SK-N-MC (cell line): ENCODE measurements around the gene SLC4A2.

ENCODE experiments used
- DNase-seq: peaks from one replicate; pipeline ENCODE4 v3.0.0-alpha.2; 2011; ENCODE audit warnings: low read depth, low spot score
- H3K27ac ChIP-seq: fragments of 200-600 bp; sonication (generic); 2 replicates; pipeline ENCODE4 v1.5.1; 2016; ENCODE audit warnings: mixed run types
- H3K36me3 ChIP-seq: fragments of 200-600 bp; sonication (generic); 2 replicates; pipeline ENCODE4 v1.6.1; 2017; ENCODE audit warnings: antibody characterized with exemption, low read length, mixed read lengths; ENCODE audit not compliant: insufficient read depth
- H3K4me3 ChIP-seq: fragments of 200-600 bp; sonication (generic); 2 replicates; pipeline ENCODE4 v1.5.1; 2016
- H3K9ac ChIP-seq: fragments of 200-600 bp; sonication (generic); 2 replicates; pipeline ENCODE4 v1.8.0; 2017; ENCODE audit warnings: mixed run types, mixed read lengths; ENCODE audit not compliant: insufficient read length
- H3K9me3 ChIP-seq: fragments of 200-600 bp; sonication (generic); 2 replicates; pipeline ENCODE4 v1.6.1; 2017; ENCODE audit warnings: low read depth, mild to moderate bottlenecking, antibody characterized with exemption, low read length, moderate library complexity, mixed read lengths
- EZH2 ChIP-seq: fragments of 200-600 bp; sonication (generic); IDR thresholded peaks from one replicate; pipeline ENCODE4 v1.6.1; 2017; ENCODE audit warnings: antibody characterized with exemption
- FOXP2 ChIP-seq: optimal IDR thresholded peaks from 2 replicates; pipeline ENCODE3; 2011; ENCODE audit warnings: mild to moderate bottlenecking, moderate library complexity; ENCODE audit not compliant: insufficient read depth; ENCODE audit errors: extremely low read length, control extremely low read depth
- POLR2AphosphoS5 ChIP-seq: IDR thresholded peaks from 2 replicates; pipeline ENCODE4 v1.6.1; 2012; ENCODE audit warnings: mild to moderate bottlenecking, low read depth, low read length, borderline replicate concordance

The SLC4A2 gene

DNA sequence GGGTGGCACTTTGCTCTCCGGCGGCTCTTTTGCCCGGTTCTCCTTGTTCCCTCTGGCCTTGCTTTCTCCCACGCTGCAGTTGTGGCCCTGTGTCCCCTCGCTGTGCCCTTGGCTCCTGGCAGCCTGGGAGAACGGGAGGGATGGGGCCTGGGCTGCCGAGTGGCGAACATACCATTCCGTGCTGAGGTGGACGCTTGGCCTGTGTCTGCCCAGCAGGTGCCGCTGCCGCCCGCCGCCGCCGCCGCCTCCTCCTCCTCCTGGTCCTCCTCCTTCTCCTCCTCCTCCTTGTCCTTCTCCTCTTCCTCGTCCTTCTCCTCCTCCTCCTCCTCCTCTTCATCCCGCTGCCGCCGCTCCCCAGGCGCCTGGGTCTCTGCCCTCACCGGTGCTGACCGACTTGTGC, 62.9 kb downstream of the SLC4A2 start:
- Histone ChIP-seq H3K27ac (no peak overlapping the region), H3K4me3 (no peak overlapping the region), H3K9me3 (no peaks in the 10 kb centered on the region), H3K9ac (no peak overlapping the region), H3K36me3 (peaks cover 13% of the 10 kb centered on the region; the same call in 1 of the 2 replicates)
- TF ChIP-seq FOXP2 (no peak), EZH2 (no peak), POLR2AphosphoS5 (no peak)
- no peak for DNase-seq

DNA sequence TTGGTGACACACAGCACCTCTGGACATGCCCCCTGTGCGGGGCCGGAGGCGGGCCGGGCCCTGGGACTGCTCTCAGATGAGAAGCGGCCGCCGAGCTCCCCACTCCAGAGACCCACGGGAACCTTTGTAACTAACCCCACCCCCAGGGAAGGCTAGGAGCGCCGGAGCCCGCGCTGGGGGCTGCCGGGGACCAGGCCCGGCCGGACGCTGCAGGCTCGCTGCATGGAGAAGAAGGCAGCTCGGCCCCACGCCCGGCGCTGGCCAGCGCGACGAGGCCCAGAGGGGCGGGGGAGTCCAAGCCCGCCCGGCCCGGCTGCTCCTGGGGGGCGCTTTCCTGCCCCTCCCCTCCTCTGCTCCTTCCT, 63.4 kb downstream of the SLC4A2 start:
- no peaks in the 10 kb centered on the region for H3K9me3 ChIP-seq
- no peak overlapping the region for H3K4me3 ChIP-seq
- no peak overlapping the region for H3K9ac ChIP-seq
- no peak overlapping the region for H3K27ac ChIP-seq
- peaks cover 13% of the 10 kb centered on the region; the same call in 1 of the 2 replicates for H3K36me3 ChIP-seq
- no peak for DNase-seq
- TF ChIP-seq FOXP2 (no peak), EZH2 (no peak), POLR2AphosphoS5 (no peak)

DNA sequence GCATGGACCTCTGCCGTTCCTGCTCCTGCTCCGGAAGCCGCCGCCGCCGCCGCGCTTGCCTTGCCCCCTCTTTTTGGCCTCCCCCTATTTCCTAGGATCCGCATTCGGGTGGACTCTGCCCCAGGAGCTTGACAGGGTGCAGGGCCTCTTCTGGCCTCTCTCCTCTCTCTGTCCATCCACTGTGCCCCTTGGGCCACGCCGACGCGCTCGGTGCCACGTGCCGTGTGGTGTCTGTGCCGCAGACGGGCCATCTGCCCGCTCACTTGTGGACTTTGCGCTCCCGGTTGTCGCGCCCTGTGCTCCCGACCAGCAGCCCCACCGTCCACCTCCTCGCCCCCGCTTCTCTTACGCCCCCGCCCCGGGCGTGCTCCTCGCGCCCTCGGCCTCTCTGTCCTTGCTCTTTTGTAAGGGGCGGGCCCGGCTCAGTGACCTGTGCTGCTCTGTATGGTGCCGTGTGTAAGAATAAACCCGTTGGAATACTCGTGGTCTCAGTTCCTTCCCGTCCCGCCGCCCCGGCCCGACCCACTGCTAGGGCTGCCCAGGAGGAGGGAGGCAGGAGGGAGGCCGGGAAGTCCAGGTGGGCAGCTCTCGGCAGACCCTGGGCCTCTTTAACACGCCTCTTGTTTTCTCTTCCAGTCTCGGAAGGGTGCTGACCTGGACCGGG, 63.9 kb downstream of the SLC4A2 start:
- Histone ChIP-seq H3K4me3 (no peak overlapping the region), H3K9ac (no peak overlapping the region), H3K27ac (no peak overlapping the region), H3K36me3 (peaks cover 15% of the 10 kb centered on the region; the same call in 1 of the 2 replicates), H3K9me3 (no peaks in the 10 kb centered on the region)
- DNase-seq = no peak
- no peak for TF ChIP-seq EZH2
- TF ChIP-seq POLR2AphosphoS5 = no peak
- no peak for TF ChIP-seq FOXP2

DNA sequence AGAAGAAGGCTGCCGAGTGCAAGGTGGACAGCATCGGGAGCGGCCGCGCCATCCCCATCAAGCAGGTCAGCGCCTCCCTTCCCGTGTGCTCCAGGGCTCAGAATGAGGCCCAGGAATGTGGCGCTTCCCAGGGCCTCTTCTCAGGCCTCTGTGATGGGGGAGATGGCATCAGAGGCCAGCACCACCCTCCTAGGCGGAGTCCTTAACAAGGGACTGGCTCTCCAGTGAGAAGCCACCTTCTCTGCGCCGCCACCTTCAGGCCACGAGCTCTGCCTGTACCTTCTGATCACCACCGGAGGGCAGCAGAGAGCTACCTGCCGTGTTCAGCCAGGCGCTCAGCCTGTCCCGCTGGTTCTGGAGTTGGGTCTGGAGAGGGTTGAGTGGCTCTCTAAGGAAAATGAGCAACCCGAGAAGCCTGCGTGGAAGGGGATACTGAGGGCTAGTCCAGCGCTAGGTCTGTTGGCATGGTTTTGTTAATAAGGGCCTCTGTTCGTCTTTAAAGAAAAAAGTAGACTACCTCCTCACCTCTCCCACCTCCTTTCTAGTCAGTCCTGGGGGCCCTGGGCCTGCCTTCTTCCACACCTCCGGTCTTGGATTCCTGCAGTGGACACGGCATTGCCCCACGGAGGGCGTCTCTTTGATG, 64.6 kb downstream of the SLC4A2 start:
- no peak for DNase-seq

DNA sequence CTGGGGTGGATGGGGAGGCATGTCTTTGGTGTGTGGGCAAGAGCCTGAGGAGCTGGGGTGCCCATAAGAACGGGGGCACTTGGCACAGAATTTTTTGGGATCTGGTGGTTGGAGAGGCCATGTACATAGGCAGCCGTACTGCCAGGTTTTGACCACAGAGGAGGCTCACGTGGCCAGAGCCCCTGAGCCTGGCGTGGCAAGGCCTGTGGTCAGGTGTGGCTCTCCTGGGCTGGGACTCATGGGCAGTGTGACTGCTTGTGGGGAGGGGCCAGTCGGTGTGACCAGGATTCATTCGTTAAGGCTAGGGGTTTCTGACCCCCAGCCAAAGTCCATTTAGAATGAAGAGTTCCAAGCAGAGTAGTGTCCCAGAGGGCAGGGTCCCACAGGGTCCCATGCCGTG, 65.1 kb downstream of the SLC4A2 start:
- H3K36me3 ChIP-seq = peaks cover 22% of the 10 kb centered on the region; the same call in 1 of the 2 replicates
- H3K27ac ChIP-seq = no peak overlapping the region
- H3K9me3 ChIP-seq = no peaks in the 10 kb centered on the region
- H3K4me3 ChIP-seq = no peak overlapping the region
- DNase-seq = no peak
- H3K9ac ChIP-seq = no peak overlapping the region
- TF ChIP-seq EZH2 (no peak), FOXP2 (no peak), POLR2AphosphoS5 (no peak)

More for the DNA sequence above, 64.6 kb downstream of the SLC4A2 start:
- H3K27ac ChIP-seq = no peak overlapping the region
- TF ChIP-seq EZH2 (no peak), FOXP2 (no peak), POLR2AphosphoS5 (no peak)
- peaks cover 21% of the 10 kb centered on the region; the same call in 1 of the 2 replicates for H3K36me3 ChIP-seq
- H3K9me3 ChIP-seq = no peaks in the 10 kb centered on the region
- no peak overlapping the region for H3K4me3 ChIP-seq
- no peak overlapping the region for H3K9ac ChIP-seq

DNA sequence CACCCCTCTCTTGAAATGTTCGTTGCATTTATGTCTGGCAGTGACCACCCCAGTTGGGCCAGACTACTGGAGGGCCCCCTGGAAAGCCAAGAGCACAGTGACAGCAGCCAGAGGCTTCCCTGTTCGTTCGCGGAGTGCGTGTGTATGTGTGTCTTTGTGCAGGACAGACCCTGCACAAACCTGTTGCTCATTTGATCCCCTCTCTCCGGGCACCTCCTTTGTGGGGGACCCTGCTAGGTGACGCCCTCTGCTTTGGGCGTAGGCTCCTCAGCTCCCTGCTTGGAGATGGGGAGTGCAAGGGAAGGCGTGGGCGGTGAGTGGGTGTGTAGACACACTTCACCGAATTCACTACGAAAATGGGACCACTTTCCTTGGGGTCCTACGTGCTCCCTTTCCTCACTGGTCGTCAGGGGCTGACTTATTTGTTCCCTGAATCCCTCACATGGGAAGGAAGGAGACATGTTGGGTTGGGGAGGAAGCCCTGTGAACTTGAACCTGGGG, 65.6 kb downstream of the SLC4A2 start:
- TF ChIP-seq FOXP2 (no peak), EZH2 (no peak), POLR2AphosphoS5 (no peak)
- no peak overlapping the region for H3K4me3 ChIP-seq
- H3K36me3 ChIP-seq = peaks cover 25% of the 10 kb centered on the region; the same call in 1 of the 2 replicates
- H3K9ac ChIP-seq = no peak overlapping the region
- H3K27ac ChIP-seq = no peak overlapping the region
- H3K9me3 ChIP-seq = no peaks in the 10 kb centered on the region
- DNase-seq = no peak

DNA sequence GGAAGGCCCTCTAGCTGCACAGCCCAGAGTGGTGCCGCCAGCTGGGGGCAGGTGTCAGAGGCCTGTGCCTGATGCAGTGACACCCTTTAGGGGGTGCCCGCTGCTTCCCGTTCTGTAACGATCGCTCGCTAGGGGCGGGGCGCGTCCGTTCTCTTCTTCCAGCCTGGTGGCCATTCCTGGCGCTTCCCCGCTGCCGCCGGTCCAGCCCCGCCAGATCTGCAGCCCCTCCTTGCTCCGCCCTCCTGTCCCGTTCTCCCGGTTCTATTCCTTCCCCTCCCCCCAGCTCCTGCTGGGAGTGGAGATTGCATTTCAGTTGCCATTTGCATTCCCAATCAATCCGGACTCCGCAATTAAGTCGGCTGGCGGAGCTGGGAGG, 66.1 kb downstream of the SLC4A2 start:
- TF ChIP-seq EZH2 (no peak), POLR2AphosphoS5 (no peak), FOXP2 (no peak)
- no peak for DNase-seq
- Histone ChIP-seq H3K9me3 (no peaks in the 10 kb centered on the region), H3K27ac (no peak overlapping the region), H3K36me3 (peaks cover 29% of the 10 kb centered on the region; the same call in 1 of the 2 replicates), H3K4me3 (no peak overlapping the region), H3K9ac (no peak overlapping the region)

DNA sequence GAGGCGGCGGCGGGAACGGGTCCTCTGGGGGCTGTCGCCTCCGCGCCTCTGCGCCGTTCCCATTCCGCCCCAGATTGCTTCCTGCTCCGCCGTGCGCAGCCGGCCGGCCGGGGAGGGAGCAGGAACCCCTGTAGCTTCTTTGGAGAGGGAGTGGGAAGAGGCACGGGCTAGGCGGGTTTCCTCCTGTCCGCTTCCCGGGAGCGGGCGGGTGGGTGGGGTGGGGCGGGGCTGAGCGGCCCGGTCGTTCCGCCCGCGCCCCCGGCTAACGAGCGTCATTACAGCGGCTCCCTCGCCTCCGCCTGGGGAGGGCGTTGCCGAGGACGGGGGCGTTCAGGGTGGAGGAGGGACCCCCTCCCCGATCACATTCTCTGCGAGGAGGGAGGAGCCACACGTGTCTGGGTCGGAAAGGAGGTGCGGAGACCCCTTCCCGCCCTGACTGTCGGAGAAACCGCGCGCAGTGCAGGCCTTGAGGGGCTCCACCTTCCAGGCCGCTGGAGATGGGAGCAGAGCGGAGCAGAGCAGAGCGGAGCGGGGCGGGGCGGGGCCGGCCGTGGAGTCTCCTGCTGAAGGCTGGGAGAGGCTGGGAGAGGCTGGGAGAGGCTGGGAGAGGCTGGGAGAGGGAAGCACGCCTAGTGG, 66.6 kb downstream of the SLC4A2 start:
- DNase-seq = no peak
- Histone ChIP-seq H3K27ac (no peak overlapping the region), H3K9ac (no peak overlapping the region), H3K9me3 (no peaks in the 10 kb centered on the region), H3K4me3 (no peak overlapping the region), H3K36me3 (peaks cover 29% of the 10 kb centered on the region; the same call in 1 of the 2 replicates)
- no peak for TF ChIP-seq POLR2AphosphoS5
- no peak for TF ChIP-seq FOXP2
- TF ChIP-seq EZH2 = no peak
